IMR-90 (cell line): ENCODE results near the gene PDCL3. TPM values are rescaled to one million over a fixed set of nuclear protein-coding genes. Genes with fewer than 3 reads are reported as not detected.

Source experiments
- ATAC-seq: fragments of 200-7000 bp; cut with Tn5 transposase; 2 replicates; pipeline ENCODE4 v1.9.1; 2020; ENCODE audit warnings: low read depth, mild to moderate bottlenecking, moderate library complexity
- BruUV-seq: library from RNA; stranded (reverse); fragments of 400-500 nt; replicated peaks from 2 replicates; lab custom pipeline; 2021; lab: Mats Ljungman, UMichigan
- CTCF ChIA-PET: fragments of 300-600 bp; formaldehyde crosslinking; extraction: SDS; loops from one replicate; lab custom pipeline; 2021; ENCODE audit warnings: antibody characterized with exemption; lab: Yijun Ruan, JAX
- POLR2A ChIA-PET: fragments of 300-600 bp; sonication (Branson Sonifier 250); formaldehyde crosslinking; loops from one replicate; lab custom pipeline; 2022; ENCODE audit warnings: antibody characterized with exemption; ENCODE audit not compliant: unreplicated experiment; lab: Charles Lee
- DNase-seq: peaks from one replicate; pipeline ENCODE4 v3.0.0; 2013
- H2AFZ ChIP-seq: replicated peaks from 2 replicates; pipeline ENCODE3; 2013; ENCODE audit warnings: low read length, mild to moderate bottlenecking; ENCODE audit not compliant: poor library complexity
- H2AK5ac ChIP-seq: 2 replicates; pipeline ENCODE4 v1.6.1; 2013; ENCODE audit warnings: low read depth, low read length, inconsistent platforms
- H2AK9ac ChIP-seq: replicated peaks from 2 replicates; pipeline ENCODE3; 2013; ENCODE audit warnings: mild to moderate bottlenecking, low read depth, low read length, moderate library complexity; ENCODE audit not compliant: poor library complexity
- H2BK120ac ChIP-seq: 2 replicates; pipeline ENCODE4 v1.6.1; 2013; ENCODE audit warnings: low read depth, low read length, inconsistent platforms
- H2BK15ac ChIP-seq: 3 replicates; pipeline ENCODE4 v1.6.1; 2013; ENCODE audit warnings: low read depth, low read length, inconsistent platforms
- H2BK20ac ChIP-seq: 2 replicates; pipeline ENCODE4 v1.6.1; 2013; ENCODE audit warnings: low read depth, mild to moderate bottlenecking, inconsistent platforms, low read length, moderate library complexity
- H2BK5ac ChIP-seq: 2 replicates; pipeline ENCODE4 v1.6.1; 2013; ENCODE audit warnings: mild to moderate bottlenecking, low read depth, low read length, inconsistent platforms; ENCODE audit not compliant: poor library complexity, severe bottlenecking
- H3K14ac ChIP-seq: replicated peaks from 2 replicates; pipeline ENCODE4 v1.6.1; 2013; ENCODE audit warnings: low read depth, low read length, inconsistent platforms
- H3K18ac ChIP-seq: 2 replicates; pipeline ENCODE4 v1.6.1; 2013; ENCODE audit warnings: low read depth, low read length, control low read depth
- H3K23ac ChIP-seq: 2 replicates; pipeline ENCODE4 v1.6.1; 2013; ENCODE audit warnings: low read depth, low read length, inconsistent platforms
- H3K27ac ChIP-seq: 2 replicates; pipeline ENCODE4 v1.5.1; 2013; ENCODE audit warnings: mild to moderate bottlenecking, control low read depth, low read length; ENCODE audit not compliant: insufficient read depth
- H3K27me3 ChIP-seq: 2 replicates; pipeline ENCODE4 v1.6.1; 2013; ENCODE audit warnings: low read length; ENCODE audit not compliant: control insufficient read depth, insufficient read depth
- H3K36me3 ChIP-seq: 2 replicates; pipeline ENCODE4 v1.6.1; 2013; ENCODE audit warnings: low read length, mixed read lengths; ENCODE audit not compliant: control insufficient read depth, insufficient read depth
- H3K4ac ChIP-seq: 2 replicates; pipeline ENCODE4 v1.6.1; 2013; ENCODE audit warnings: low read depth, low read length, inconsistent platforms
- H3K4me1 ChIP-seq: 2 replicates; pipeline ENCODE4 v1.6.1; 2013; ENCODE audit warnings: low read length, mixed read lengths; ENCODE audit not compliant: control insufficient read depth, insufficient read depth
- H3K4me2 ChIP-seq: 2 replicates; pipeline ENCODE4 v1.6.1; 2013; ENCODE audit warnings: low read depth, mild to moderate bottlenecking, control low read depth, low read length, moderate library complexity
- H3K4me3 ChIP-seq: 2 replicates; pipeline ENCODE4 v1.5.1; 2013; ENCODE audit warnings: low read depth, mild to moderate bottlenecking, control low read depth, low read length, moderate library complexity; ENCODE audit not compliant: insufficient read depth
- H3K56ac ChIP-seq: 2 replicates; pipeline ENCODE4 v1.6.1; 2013; ENCODE audit warnings: low read length, inconsistent platforms; ENCODE audit not compliant: insufficient read depth; ENCODE audit errors: extremely low read depth
- H3K79me1 ChIP-seq, 2 experiments: 2 replicates each; pipeline ENCODE4 v1.6.1; 2013; ENCODE audit warnings: low read length in 2 of 2, inconsistent platforms in 1 of 2, low read depth in 1 of 2
- H3K9ac ChIP-seq: 2 replicates; pipeline ENCODE4 v1.6.1; 2013; ENCODE audit warnings: low read depth, low read length, control low read depth
- H3K9me1 ChIP-seq: 2 replicates; pipeline ENCODE4 v1.6.1; 2013; ENCODE audit warnings: low read length, inconsistent platforms; ENCODE audit not compliant: insufficient read depth
- H3K9me3 ChIP-seq: 2 replicates; pipeline ENCODE4 v1.6.1; 2013; ENCODE audit warnings: low read length; ENCODE audit not compliant: control insufficient read depth, insufficient read depth
- H4K20me1 ChIP-seq: 2 replicates; pipeline ENCODE4 v1.6.1; 2013; ENCODE audit warnings: low read length, inconsistent platforms; ENCODE audit not compliant: insufficient read depth
- H4K5ac ChIP-seq: 2 replicates; pipeline ENCODE4 v1.6.1; 2013; ENCODE audit warnings: mild to moderate bottlenecking, low read depth, low read length, control low read depth
- H4K8ac ChIP-seq, 2 experiments: 2 replicates each; pipeline ENCODE4 v1.6.1; 2013; ENCODE audit warnings: low read depth in 2 of 2, low read length in 2 of 2, control low read depth in 1 of 2, inconsistent platforms in 1 of 2
- H4K91ac ChIP-seq: 2 replicates; pipeline ENCODE4 v1.6.1; 2013; ENCODE audit warnings: low read depth, low read length, inconsistent platforms; ENCODE audit not compliant: insufficient read depth
- BHLHE40 ChIP-seq: fragments of 150-350 bp; IDR thresholded peaks from 2 replicates; pipeline ENCODE4 v1.6.1; 2016; ENCODE audit warnings: mild to moderate bottlenecking, low read depth, low read length
- CEBPB ChIP-seq: IDR thresholded peaks from 2 replicates; pipeline ENCODE4 v1.6.1; 2012; ENCODE audit warnings: low read depth, low read length, improper control_type of control experiment
- CHD1 ChIP-seq: IDR thresholded peaks from 2 replicates; pipeline ENCODE4 v1.6.1; 2012; ENCODE audit warnings: low read depth, low read length, improper control_type of control experiment
- CTCF ChIP-seq: conservative IDR thresholded peaks from 2 replicates; pipeline ENCODE4 v1.5.1; 2012; ENCODE audit warnings: mild to moderate bottlenecking, low read depth, low read length, improper control_type of control experiment
- ELK1 ChIP-seq: fragments of 150-350 bp; IDR thresholded peaks from 2 replicates; pipeline ENCODE4 v1.6.1; 2016; ENCODE audit warnings: low read depth, mild to moderate bottlenecking, low read length, moderate library complexity, borderline replicate concordance
- FOS ChIP-seq: fragments of 150-350 bp; IDR thresholded peaks from 2 replicates; pipeline ENCODE4 v1.6.1; 2016; ENCODE audit warnings: low read depth, low read length
- MAFK ChIP-seq: IDR thresholded peaks from 2 replicates; pipeline ENCODE4 v1.6.1; 2012; ENCODE audit warnings: low read depth, low read length, improper control_type of control experiment
- MAZ ChIP-seq: IDR thresholded peaks from 2 replicates; pipeline ENCODE4 v1.6.1; 2012; ENCODE audit warnings: low read depth, mild to moderate bottlenecking, low read length, improper control_type of control experiment, moderate library complexity, borderline replicate concordance
- MXI1 ChIP-seq: IDR thresholded peaks from 2 replicates; pipeline ENCODE4 v1.6.1; 2012; ENCODE audit warnings: low read depth, mild to moderate bottlenecking, low read length, moderate library complexity, borderline replicate concordance
- NFE2L2 ChIP-seq: fragments of 150-350 bp; IDR thresholded peaks from 2 replicates; pipeline ENCODE4 v1.6.1; 2016; ENCODE audit warnings: low read depth, mild to moderate bottlenecking, low read length
- POLR2A ChIP-seq: IDR thresholded peaks from 2 replicates; pipeline ENCODE4 v1.6.1; 2012; ENCODE audit warnings: mild to moderate bottlenecking, low read depth, low read length
- RAD21 ChIP-seq: IDR thresholded peaks from 2 replicates; pipeline ENCODE4 v1.6.1; 2012; ENCODE audit warnings: low read length, improper control_type of control experiment
- RCOR1 ChIP-seq: IDR thresholded peaks from 2 replicates; pipeline ENCODE4 v1.6.1; 2012; ENCODE audit warnings: mild to moderate bottlenecking, low read length, improper control_type of control experiment; ENCODE audit not compliant: insufficient replicate concordance
- RFX5 ChIP-seq: IDR thresholded peaks from 2 replicates; pipeline ENCODE4 v1.8.0; 2012; ENCODE audit warnings: low read depth, mild to moderate bottlenecking, low read length, moderate library complexity
- SMC3 ChIP-seq: fragments of 150-350 bp; IDR thresholded peaks from 2 replicates; pipeline ENCODE4 v1.6.1; 2016; ENCODE audit warnings: low read depth, mild to moderate bottlenecking, antibody characterized with exemption, low read length, moderate library complexity
- USF2 ChIP-seq: fragments of 150-350 bp; IDR thresholded peaks from 2 replicates; pipeline ENCODE4 v1.6.1; 2017; ENCODE audit warnings: mild to moderate bottlenecking, antibody characterized with exemption, low read length, low read depth
- WGBS, 2 experiments: methylation state at CpG; one replicate each; pipeline versions ENCODE4 v1.1.5 to v1.1.7; 2013; ENCODE audit warnings: missing lambda C conversion rate in 2 of 2; ENCODE audit not compliant: insufficient read length in 1 of 2; ENCODE audit errors: extremely low coverage in 2 of 2; 5-methylcytosine and 5-hydroxymethylcytosine counted together
- dilution Hi-C: fragments of 300-500 bp; cut with HindIII; formaldehyde crosslinking; loops from one replicate; pipeline ENCODE4 v1.14.3; 2018; ENCODE audit warnings: low sequenced_read_pairs; ENCODE audit not compliant: unreplicated experiment
- in situ Hi-C: fragments of 300-500 bp; cut with MboI; formaldehyde crosslinking; loops from 3 replicates; pipeline ENCODE4 v1.14.3; 2019; ENCODE audit warnings: low sequenced_read_pairs, inconsistent platforms, mixed read lengths
- intact Hi-C: fragments of 100-400 bp; cut with micrococcal nuclease; formaldehyde crosslinking; loops from 2 replicates; pipeline ENCODE4 v1.10.0; 2022
- polyA plus RNA-seq, 3 experiments: library from polyadenylated mRNA; depleted of rRNA; stranded (reverse); fragments of >200 nt; gene quantifications; 2 replicates each; pipeline ENCODE4 v1.2.3, GENCODE V29; 2012; ENCODE audit warnings: low replicate concordance in 1 of 3
- total RNA-seq: library from RNA; depleted of rRNA; stranded (reverse); fragments of >200 nt; gene quantifications from 2 replicates; pipeline ENCODE4 v1.2.3, GENCODE V29; 2012

The PDCL3 gene
- total and polyA plus RNA-seq, 2 of the 4 experiments (the other 2 are of a cell fraction): 9.5 to 26.4 TPM

GRCh38 chr2:100548771-100549170 is 14.0 kb upstream of the PDCL3 start:
- H2BK120ac ChIP-seq: no peak overlapping the region
- WGBS, 2 experiments: no CpG with 5 or more reads among the region's 1 CpG

More at GRCh38 chr2:100548771-100549170, 14.0 kb upstream of the PDCL3 start:
- no peaks in the 10 kb centered on the region for H3K79me1 ChIP-seq
- H4K20me1 ChIP-seq: no peaks in the 10 kb centered on the region
- POLR2A ChIA-PET: interaction anchor here (0.7 kb wide), 1 partner anchor 10 kb away, joined by 9 read pairs; no protein-coding TSS in a partner anchor
- H2BK20ac ChIP-seq: no peak overlapping the region
- H3K36me3 ChIP-seq: no peaks in the 10 kb centered on the region
- no TSS peak for BruUV-seq
- H4K5ac ChIP-seq: no peak overlapping the region
- H3K4me3 ChIP-seq: no peak overlapping the region
- no peak overlapping the region for H3K4ac ChIP-seq
- H3K27me3 ChIP-seq: peaks cover 4% of the 10 kb centered on the region
- H2BK15ac ChIP-seq: no peak overlapping the region
- no peak overlapping the region for H3K56ac ChIP-seq
- no peak overlapping the region for H3K27ac ChIP-seq
- no peaks in the 10 kb centered on the region for H3K9me3 ChIP-seq
- TF ChIP-seq FOS (no peak), ELK1 (no peak), POLR2A (no peak), MAFK (no peak), RAD21 (no peak), USF2 (no peak), RCOR1 (no peak), RFX5 (no peak), CEBPB (no peak), CHD1 (no peak), MXI1 (no peak), MAZ (no peak), SMC3 (no peak), NFE2L2 (no peak), CTCF (no peak), BHLHE40 (no peak)
- H3K14ac ChIP-seq: no peak overlapping the region
- H3K23ac ChIP-seq: no peak overlapping the region
- CTCF ChIA-PET: no interaction called here
- no peak overlapping the region for H3K9ac ChIP-seq
- H4K8ac ChIP-seq: no peak overlapping the region
- ATAC-seq: no peak
- H2AFZ ChIP-seq: no peak overlapping the region
- H4K91ac ChIP-seq: no peak overlapping the region
- in situ Hi-C loops (no loop called here), intact Hi-C loops (no loop called here), dilution Hi-C loops (no loop called here)
- no peaks in the 10 kb centered on the region for H3K9me1 ChIP-seq
- no peak overlapping the region for H2AK5ac ChIP-seq
- H3K18ac ChIP-seq: no peak overlapping the region
- H2AK9ac ChIP-seq: no peak overlapping the region
- no peak for DNase-seq
- H3K4me2 ChIP-seq: no peak overlapping the region
- H3K4me1 ChIP-seq: no peaks in the 10 kb centered on the region
- H2BK5ac ChIP-seq: no peak overlapping the region
